ENCODE results near the gene GMEB2.
"Not testable (repeated sequence)": the region's sequence is repeated elsewhere in the genome, so short reads cannot be mapped to it uniquely, and the experiment has no call there.

The GMEB2 gene

GRCh38 chr20:63636752-63637628 lies 10.1 kb upstream of the GMEB2 start:
- no peak for DNase-seq

DNA sequence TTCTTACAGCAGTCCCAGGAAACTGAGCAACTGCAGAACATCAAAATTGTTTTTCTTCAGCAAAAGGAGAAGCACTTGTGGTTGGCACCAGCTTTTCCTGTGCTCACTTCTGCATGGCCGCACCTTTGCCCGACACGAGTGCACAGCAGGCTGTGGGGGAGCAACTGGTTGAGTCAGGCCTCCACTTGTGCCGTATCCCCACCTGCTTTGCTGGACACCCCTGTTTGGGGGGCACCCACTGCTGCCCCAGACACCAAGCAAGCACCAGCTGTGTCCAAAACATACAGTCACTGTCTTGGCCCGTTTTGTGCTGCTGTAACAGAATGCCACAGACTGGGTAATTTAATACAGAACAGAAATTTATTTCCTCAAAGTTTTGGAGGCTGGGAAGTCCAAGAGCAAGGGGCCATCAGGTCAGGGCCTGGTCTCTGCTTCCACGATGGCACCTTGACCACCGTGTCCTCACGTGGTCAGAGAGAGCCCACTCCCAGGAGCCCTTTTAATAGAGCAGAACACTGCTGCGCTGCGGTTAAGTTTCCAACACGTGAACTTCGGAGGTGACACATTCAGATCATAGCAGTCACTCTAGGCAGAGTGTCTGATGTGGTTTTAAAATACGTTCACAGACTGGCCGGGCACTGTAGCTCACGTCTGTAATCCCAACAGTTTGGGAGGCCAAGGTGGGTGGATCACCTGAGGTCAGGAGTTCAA lies 8.7 kb upstream of the GMEB2 start:
- peak; percentile 55 to 61 for DNase-seq

- DNase-seq = no peak
These were observed 6.8 kb upstream of the GMEB2 start for GRCh38 chr20:63633732-63634131.

DNA sequence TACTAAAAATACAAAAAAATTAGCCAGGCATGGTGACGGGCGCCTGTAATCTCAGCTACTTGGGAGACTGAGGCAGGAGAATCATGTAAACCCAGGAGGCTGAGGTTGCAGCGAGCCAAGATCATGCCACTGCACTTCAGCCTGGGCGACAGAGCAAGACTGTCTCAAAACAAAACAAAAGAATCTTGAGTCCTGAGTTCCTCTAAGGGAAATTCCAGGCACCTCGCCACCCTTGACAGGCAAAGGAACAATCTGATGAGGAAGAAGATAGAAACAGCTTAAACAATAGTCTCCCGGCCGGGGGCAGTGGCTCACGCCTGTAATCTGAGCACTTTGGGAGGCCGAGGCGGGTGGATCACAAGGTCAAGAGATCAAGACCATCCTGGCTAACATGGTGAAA lies 4.5 kb upstream of the GMEB2 start:
- not testable (repeated sequence) for DNase-seq

DNA sequence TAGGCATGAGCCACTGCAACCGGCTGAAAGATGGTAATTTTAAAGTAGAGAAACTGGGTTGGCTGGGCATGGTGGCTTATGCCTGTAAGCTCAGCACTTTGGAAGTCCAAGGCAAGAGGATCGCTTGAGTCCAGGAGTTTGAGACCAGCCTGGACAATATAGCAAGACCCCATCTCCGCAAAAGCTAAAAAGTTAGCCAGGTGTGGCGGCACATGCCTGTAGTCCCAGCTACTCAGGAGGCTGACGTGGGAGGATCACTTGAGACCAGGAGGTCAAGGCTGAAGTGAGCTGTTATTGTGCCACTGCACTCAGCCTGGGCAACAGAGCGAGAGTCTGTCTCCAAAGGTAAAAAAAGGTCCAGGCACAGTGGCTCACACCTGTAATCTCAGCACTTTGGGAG lies 4.1 kb upstream of the GMEB2 start:
- DNase-seq = not testable (repeated sequence)

DNA sequence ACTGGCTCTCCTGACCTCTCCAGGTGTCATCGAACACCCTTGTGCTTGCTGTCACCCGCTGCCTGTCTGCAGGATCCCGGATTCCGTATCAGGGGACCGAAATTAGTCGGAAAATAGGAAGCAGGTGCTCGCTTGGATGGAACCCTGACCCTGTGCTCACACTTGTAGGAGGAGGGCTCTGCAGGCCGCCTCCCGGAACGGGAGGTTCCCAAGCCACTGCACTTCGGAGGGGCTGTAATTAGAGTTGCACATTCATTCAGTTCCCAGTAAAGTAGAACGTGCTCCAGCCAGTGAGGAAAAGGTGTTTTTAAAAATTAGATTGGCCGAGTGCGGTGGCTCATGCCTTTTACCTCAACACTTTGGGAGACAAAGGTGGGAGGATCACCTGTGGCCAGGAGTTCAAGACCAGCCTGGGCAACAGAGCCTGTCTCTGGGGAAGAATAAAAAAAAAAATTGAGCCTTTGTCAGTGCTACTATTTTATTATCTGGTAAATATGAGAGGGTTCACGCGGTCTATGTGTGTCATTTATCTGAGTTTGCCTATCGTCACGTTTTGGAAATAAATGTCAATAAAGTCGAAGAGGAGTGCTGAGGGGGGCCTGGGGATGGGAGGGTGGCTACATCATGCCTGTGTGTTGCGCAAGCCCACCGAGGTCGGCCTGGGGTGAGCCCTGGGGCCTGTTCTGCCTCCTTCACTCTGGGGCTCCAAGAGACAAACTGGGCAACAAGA lies 1.5 kb upstream of the GMEB2 start:
- DNase-seq = peak; percentile 71 to 72

DNA sequence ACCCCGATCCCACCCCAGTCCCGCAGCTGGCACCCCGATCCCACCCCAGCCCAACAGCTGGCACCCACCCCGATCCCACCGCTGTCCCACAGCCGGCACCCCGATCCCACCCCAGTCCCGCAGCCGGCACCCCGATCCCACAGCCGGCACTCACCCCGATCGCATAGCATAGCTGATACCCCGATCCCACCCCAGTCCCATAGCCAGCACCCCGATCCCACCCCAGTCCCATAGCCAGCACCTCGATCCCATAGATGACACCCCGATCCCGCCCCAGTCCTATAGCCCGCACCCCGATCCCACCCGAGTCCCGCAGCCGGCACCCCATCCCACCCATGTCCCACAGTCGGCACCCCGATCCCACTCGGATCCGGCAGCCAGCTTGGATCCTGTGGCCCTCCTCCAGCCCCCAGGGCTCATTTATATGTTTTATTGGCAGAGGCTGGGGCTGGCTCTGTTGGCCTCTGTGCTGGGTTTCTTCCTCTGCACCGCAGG lies 897 bp upstream of the GMEB2 start:
- no peak for DNase-seq

DNA sequence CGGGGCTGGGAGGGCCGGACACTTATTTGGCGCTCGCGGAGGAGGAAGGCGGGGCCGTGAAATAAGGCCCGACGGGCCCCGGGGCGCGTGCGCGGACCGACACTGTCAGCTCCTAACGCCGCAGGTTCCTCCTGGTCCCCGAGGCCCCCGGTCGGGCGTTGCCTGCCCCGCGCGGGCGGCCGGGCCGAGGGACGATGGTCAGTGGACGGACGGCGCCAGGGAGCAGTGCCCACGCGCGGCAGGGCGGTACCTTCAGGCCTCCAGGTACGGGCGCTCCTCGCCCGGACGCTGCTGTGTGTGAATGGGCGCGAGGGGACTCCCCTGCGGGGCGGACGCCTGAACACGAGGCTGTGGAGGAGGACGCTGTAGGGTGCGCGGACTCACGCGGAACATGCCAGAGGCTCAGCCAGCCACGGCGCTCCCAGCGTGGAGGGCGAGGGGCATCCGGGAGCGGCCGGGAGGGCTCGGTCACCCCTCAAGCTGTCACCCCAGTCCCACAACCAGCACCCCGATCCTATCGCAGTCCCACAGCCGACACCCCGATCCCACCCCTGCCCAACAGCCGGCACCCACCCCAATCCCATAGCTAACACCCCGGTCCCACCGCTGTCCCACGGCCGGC lies 339 bp upstream of the GMEB2 start:
- DNase-seq = peak; percentile 97

DNA sequence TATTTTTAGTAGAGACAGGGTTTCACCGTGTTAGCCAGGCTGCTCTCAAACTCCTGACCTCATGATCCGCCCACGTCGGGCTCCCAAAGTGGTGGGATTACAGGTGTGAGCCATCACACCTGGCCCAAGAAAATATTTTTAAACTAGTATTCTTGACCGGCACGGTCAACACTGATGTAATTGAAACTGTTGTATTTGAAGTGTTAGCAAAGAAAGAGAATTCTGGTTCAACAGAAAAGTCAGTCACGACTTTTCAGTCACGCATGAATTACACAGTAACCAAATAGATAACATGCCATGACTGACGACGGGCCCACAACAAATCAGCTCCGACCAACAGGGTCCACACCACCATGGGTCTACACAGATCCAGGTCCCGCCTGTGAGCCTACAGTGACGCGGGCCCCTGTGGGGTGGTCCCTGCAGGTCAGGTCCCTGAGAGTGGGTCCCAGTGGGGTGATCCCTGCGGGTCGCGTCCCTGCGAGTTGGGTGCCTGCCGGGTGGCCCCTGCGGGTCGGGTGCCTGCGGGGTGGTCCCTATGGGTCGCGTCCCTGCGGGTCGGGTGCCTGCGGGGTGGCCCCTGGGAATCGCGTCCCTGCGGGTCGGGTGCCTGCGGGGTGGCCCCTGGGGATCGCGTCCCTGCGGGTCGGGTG lies 1.0 kb downstream of the GMEB2 start:
- DNase-seq = no peak

- no peak for DNase-seq
These were observed 2.4 kb downstream of the GMEB2 start for GRCh38 chr20:63624486-63624885.

DNA sequence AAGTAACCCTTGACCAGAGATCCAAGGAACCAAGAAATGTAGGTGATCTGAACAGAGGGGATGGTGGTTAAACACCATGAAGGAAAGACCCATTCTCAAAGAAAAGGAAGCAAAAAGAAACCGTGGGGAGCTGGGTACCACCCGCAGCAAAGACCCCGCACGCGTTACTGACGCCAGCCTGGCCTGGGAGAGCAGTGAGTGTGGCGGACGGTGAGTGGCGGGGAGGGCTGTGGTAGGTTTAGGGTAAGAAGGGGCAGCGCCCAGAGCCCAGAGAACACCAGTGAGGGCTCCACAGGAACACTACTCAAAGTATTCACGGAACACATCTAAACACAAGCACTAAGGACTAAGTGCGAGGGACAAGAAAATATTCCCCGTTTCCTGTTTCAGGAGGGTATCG lies 4.2 kb downstream of the GMEB2 start:
- no peak for DNase-seq

GRCh38 chr20:63622096-63622495 lies 4.8 kb downstream of the GMEB2 start:
- DNase-seq = no peak

DNA sequence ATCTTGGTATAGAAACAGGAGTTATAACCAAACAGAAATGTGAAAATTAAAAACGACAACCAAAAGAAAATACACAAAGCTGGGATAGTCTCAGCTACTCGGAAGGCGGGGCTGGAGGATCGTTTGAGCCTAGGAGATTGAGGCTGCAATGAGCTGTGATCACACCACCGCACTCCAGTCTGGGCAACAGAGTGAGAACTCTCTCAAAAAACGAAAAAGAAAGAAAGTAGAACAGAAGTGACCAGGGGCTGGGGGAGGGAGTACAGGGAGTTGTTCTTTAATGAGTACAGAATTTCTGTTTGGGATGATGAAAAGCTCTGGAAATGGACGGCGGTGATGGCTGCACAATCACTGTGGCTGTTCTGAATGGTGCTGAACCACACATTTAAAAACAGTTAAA lies 5.9 kb downstream of the GMEB2 start:
- DNase-seq = no peak

GRCh38 chr20:63619505-63619904 lies 7.4 kb downstream of the GMEB2 start:
- DNase-seq = no peak

- DNase-seq = no peak
These were observed 7.8 kb downstream of the GMEB2 start for GRCh38 chr20:63619086-63619485.

DNA sequence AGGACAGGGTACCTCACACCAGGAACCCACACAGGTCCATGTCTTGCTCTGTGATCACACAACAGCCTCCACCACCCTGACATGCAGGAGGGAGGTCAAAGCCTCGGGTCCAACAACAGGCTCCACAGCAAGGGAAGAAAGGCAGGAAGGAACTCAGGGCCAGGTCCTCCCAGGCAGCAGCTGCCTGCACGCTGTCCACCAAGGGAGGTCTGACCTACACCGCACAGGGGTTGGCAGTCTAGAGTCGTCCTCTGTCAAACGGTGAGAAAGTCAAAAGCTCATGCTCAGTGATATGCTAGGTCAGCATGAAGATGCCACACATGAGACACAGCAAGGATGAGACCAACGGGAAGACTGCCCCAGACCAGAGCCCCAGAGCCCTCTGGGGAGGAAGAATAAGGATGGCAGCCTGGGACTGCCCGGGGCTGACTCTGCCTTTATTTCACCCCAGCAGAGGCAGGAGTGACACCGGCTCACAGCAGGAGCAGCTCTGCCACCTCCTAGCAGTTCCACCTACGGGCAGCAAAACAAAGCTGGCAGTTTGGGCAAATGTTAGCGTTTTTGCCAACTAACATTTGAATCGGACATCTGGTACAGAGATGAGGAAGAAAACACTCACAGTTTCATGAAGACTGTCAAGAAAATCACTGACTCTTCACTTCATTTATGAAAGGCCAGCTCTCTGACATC lies 8.5 kb downstream of the GMEB2 start:
- DNase-seq = no peak

GRCh38 chr20:63617876-63618265 lies 9.0 kb downstream of the GMEB2 start:
- no peak for DNase-seq

DNA sequence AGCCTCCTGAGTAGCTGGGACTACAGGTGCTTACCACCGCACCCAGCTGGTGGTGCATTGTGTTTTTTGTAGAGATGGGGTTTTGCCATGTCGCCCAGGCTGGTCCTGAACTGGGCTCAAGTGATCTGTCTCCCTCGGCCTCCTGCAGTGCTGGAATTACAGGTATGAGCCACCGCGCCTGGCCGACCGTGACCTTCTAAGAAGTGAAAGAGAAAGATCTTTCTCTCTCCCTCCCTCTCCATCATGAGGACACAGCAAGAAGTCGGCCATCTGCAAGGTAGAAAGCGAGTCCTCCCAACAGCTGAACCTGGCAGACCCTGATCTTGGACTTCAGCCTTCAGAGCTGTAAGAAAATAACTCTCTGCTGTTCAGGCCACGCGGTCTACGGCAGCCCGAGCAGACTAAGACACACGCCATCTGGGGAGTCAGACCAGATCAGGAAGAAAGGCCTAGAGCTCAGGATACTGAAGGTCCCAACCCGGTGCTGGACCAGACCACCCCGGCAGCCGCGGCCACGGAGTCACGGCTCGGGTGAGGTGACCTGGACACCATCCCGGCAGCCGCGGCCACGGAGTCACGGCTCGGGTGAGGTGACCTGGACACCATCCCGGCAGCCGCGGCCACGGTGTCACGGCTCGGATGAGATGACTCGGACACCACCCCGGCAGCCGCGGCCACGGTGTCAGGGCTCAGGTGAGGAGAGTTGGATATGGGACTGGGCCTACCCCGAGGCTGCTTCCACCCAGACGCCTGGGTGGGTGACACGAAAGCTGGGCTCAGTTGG lies 9.6 kb downstream of the GMEB2 start:
- DNase-seq = no peak

- DNase-seq = not testable (repeated sequence)
These were observed 12.9 kb downstream of the GMEB2 start for GRCh38 chr20:63613863-63614594.
